ENCODE measurements around the gene TRPM4. TPM values are rescaled to one million over a fixed set of nuclear protein-coding genes. Genes with fewer than 3 reads are reported as not detected.

TRPM4 gene
- total and polyA plus RNA-seq, 2 of the 13 experiments (the other 11 are each of a cell fraction or from before 2014, with no cell fraction given): 1.9 to 4.3 TPM

DNA sequence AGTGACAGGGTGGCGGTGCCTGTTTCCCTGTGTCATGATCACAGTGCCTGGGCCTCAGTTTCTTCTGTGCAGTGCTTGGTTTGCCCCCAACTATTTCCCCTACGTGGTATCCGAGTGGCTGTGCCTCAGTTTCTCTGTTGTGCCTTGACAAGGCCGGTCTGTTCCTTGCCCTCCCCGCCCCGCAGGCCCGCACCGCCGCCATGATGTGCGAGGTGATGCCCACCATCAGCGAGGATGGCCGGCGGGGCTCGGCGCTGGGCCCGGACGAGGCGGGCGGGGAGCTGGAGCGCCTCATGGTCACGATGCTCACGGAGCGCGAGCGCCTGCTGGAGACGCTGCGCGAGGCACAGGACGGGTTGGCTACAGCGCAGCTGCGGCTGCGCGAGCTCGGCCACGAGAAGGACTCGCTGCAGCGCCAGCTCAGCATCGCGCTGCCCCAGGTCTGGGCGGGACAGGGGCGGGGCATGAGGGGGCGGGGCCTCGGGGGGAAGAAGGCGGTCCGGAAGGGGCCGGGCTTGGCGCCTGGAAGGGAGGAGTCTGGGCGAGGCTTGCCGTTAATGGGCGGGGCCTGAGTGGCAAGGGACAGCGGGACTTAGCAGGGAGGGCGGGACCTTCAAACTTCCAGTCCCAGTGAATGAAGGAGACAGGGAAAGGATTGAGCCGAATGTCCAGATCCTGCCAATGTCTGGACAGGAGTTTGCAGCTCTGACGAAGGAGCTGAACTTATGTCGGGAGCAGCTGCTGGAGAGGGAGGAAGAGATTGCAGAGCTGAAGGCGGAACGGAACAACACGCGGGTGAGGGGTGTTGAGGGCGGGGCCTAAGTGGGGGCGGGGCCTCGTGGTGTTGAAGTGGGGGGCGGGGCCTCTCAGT is 29.7 kb upstream of the TRPM4 start (continued):
- TF ChIP-seq, protein P1, sequence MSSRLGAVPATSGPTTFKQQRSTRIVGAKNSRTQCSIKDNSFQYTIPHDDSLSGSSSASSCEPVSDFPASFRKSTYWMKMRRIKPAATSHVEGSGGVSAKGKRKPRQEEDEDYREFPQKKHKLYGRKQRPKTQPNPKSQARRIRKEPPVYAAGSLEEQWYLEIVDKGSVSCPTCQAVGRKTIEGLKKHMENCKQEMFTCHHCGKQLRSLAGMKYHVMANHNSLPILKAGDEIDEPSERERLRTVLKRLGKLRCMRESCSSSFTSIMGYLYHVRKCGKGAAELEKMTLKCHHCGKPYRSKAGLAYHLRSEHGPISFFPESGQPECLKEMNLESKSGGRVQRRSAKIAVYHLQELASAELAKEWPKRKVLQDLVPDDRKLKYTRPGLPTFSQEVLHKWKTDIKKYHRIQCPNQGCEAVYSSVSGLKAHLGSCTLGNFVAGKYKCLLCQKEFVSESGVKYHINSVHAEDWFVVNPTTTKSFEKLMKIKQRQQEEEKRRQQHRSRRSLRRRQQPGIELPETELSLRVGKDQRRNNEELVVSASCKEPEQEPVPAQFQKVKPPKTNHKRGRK (CRISPR knock-in tag; IDR thresholded peaks at IDR 0.05): peak; percentile 81; the same call in 1 of the 2 replicates
- TF ChIP-seq THAP11 (CRISPR knock-in tag; IDR thresholded peaks at IDR 0.05) (peak; percentile 73), EEA1 (CRISPR knock-in tag; IDR thresholded peaks at IDR 0.05; ENCODE audit: borderline replicate concordance) (peak; percentile 99), EED (CRISPR knock-in tag; IDR thresholded peaks at IDR 0.05) (peak; percentile 92), ZBTB21 (CRISPR knock-in tag; IDR thresholded peaks at IDR 0.05) (0 out of 2 replicates have a peak, but pooled peaks have one; percentile 31), KLF11 (CRISPR knock-in tag; IDR thresholded peaks at IDR 0.05) (peak; percentile 97), FOXA1 (IDR thresholded peaks at IDR 0.05) (no peak), FOXA1 (CRISPR knock-in tag; IDR thresholded peaks at IDR 0.05) (peak; percentile 58), HMG20A (CRISPR knock-in tag; IDR thresholded peaks at IDR 0.05; ENCODE audit: borderline replicate concordance) (no peak), RBAK (CRISPR knock-in tag; IDR thresholded peaks at IDR 0.05) (no peak), SP140L (CRISPR knock-in tag; IDR thresholded peaks at IDR 0.05; ENCODE audit: borderline replicate concordance) (peak; percentile 78; the same call in 1 of the 2 replicates), FOXO1 (CRISPR knock-in tag; IDR thresholded peaks at IDR 0.05) (peak; percentile 89), NCOA2 (CRISPR knock-in tag; IDR thresholded peaks at IDR 0.05) (peak; percentile 59; the same call in 1 of the 2 replicates), TCF12 (IDR thresholded peaks at IDR 0.05) (no peak), TCF12 (CRISPR knock-in tag; IDR thresholded peaks at IDR 0.05) (peak; percentile 66; the same call in 1 of the 2 replicates), BORCS8-MEF2B (CRISPR knock-in tag; IDR thresholded peaks at IDR 0.05) (peak; percentile 100), ZNF510 (CRISPR knock-in tag; IDR thresholded peaks at IDR 0.05; ENCODE audit: low read depth) (peak; percentile 94; the same call in 1 of the 2 replicates), POGZ (CRISPR knock-in tag; IDR thresholded peaks at IDR 0.05) (peak; percentile 23; the same call in 1 of the 2 replicates), PRDM15 (CRISPR knock-in tag; IDR thresholded peaks at IDR 0.05) (peak; percentile 85), SSRP1 (CRISPR knock-in tag; IDR thresholded peaks at IDR 0.05) (no peak), POLR2A (IDR thresholded peaks at IDR 0.05; ENCODE audit: insufficient read depth in 1 of 2, low read depth in 2 of 2, low read length in 2 of 2) (peak; percentile 17 to 80; a peak in 3 of 4 replicates), MAFG (CRISPR knock-in tag; IDR thresholded peaks at IDR 0.05) (0 out of 2 replicates have a peak, but pooled peaks have one; percentile 62)
- TF ChIP-seq, protein P2, sequence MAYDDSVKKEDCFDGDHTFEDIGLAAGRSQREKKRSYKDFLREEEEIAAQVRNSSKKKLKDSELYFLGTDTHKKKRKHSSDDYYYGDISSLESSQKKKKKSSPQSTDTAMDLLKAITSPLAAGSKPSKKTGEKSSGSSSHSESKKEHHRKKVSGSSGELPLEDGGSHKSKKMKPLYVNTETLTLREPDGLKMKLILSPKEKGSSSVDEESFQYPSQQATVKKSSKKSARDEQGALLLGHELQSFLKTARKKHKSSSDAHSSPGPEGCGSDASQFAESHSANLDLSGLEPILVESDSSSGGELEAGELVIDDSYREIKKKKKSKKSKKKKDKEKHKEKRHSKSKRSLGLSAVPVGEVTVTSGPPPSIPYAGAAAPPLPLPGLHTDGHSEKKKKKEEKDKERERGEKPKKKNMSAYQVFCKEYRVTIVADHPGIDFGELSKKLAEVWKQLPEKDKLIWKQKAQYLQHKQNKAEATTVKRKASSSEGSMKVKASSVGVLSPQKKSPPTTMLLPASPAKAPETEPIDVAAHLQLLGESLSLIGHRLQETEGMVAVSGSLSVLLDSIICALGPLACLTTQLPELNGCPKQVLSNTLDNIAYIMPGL (CRISPR knock-in tag; IDR thresholded peaks at IDR 0.05; ENCODE audit: borderline replicate concordance in 1 of 2, low read depth in 1 of 2): peak; percentile 68 to 98

Measured in HepG2 (cell line).